WTC11 (cell line): ENCODE measurements around the gene ZBTB39.
"Not testable (repeated sequence)": the region's sequence is repeated elsewhere in the genome, so short reads cannot be mapped to it uniquely, and the experiment has no call there.

Experiments
- CTCF ChIP-seq: fragments of 200-600 bp; IDR thresholded peaks from 2 replicates; pipeline ENCODE4 v1.8.0; 2022; ENCODE audit warnings: antibody characterized with exemption
- NFATC4 ChIP-seq: fragments of 250-450 bp; sonication (Bioruptor Pico); IDR thresholded peaks from 2 replicates; pipeline ENCODE4 v1.9.0; 2021; ENCODE audit warnings: mild to moderate bottlenecking
- TEAD4 ChIP-seq: sonication (generic); formaldehyde crosslinking; IDR thresholded peaks from 2 replicates; pipeline ENCODE4 v1.8.0; 2022; ENCODE audit warnings: mild to moderate bottlenecking, missing genetic modification reagents
- TP53 ChIP-seq: sonication (generic); formaldehyde crosslinking; IDR thresholded peaks from 2 replicates; pipeline ENCODE4 v1.8.1; 2023; ENCODE audit warnings: mild to moderate bottlenecking, missing genetic modification reagents
- ZNF232 ChIP-seq: sonication (generic); formaldehyde crosslinking; IDR thresholded peaks from 2 replicates; pipeline ENCODE4 v1.8.0; 2022; ENCODE audit warnings: mild to moderate bottlenecking, missing genetic modification reagents
- TF ChIP-seq, protein P1 (sequence below): sonication (generic); formaldehyde crosslinking; IDR thresholded peaks from 2 replicates; pipeline ENCODE4 v1.8.0; 2023; ENCODE audit warnings: missing genetic modification reagents
- TF ChIP-seq, protein P2 (sequence below): sonication (generic); formaldehyde crosslinking; conservative IDR thresholded peaks from 2 replicates; pipeline ENCODE4 v1.8.1; 2022; ENCODE audit warnings: mild to moderate bottlenecking, missing genetic modification reagents
- TF ChIP-seq, protein P3 (sequence below): sonication (generic); formaldehyde crosslinking; IDR thresholded peaks from 2 replicates; pipeline ENCODE4 v1.8.1; 2022; ENCODE audit warnings: low read depth, missing genetic modification reagents, borderline replicate concordance
- TF ChIP-seq, protein P4 (sequence below): sonication (generic); formaldehyde crosslinking; IDR thresholded peaks from 2 replicates; pipeline ENCODE4 v1.8.0; 2022; ENCODE audit warnings: mild to moderate bottlenecking, missing genetic modification reagents

DNA sequence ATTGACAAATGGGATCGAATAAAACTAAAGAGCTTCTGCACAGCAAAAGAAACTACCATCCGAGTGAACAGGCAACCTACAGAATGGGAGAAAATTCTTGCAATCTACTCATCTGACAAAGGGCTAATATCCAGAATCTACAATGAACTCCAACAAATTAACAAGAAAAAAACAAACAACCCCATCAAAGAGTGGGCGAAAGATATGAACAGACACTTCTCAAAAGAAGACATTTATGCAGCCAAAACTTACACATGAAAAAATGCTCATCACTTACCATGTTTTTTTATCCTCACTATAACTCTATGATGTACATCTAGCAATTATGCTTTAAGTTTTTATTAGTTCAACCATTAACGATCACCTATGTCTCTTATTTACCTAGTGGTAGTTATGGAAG lies 47.6 kb upstream of the ZBTB39 start:
- TF ChIP-seq, protein P1, sequence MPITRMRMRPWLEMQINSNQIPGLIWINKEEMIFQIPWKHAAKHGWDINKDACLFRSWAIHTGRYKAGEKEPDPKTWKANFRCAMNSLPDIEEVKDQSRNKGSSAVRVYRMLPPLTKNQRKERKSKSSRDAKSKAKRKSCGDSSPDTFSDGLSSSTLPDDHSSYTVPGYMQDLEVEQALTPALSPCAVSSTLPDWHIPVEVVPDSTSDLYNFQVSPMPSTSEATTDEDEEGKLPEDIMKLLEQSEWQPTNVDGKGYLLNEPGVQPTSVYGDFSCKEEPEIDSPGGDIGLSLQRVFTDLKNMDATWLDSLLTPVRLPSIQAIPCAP (CRISPR knock-in tag) = not testable (repeated sequence)
- TF ChIP-seq CTCF; TEAD4; NFATC4 (CRISPR knock-in tag); TP53 (CRISPR knock-in tag); ZNF232 (CRISPR knock-in tag): not testable (repeated sequence)
- TF ChIP-seq, protein P2, sequence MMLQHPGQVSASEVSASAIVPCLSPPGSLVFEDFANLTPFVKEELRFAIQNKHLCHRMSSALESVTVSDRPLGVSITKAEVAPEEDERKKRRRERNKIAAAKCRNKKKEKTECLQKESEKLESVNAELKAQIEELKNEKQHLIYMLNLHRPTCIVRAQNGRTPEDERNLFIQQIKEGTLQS = not testable (repeated sequence)
- TF ChIP-seq, protein P3, sequence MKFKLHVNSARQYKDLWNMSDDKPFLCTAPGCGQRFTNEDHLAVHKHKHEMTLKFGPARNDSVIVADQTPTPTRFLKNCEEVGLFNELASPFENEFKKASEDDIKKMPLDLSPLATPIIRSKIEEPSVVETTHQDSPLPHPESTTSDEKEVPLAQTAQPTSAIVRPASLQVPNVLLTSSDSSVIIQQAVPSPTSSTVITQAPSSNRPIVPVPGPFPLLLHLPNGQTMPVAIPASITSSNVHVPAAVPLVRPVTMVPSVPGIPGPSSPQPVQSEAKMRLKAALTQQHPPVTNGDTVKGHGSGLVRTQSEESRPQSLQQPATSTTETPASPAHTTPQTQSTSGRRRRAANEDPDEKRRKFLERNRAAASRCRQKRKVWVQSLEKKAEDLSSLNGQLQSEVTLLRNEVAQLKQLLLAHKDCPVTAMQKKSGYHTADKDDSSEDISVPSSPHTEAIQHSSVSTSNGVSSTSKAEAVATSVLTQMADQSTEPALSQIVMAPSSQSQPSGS (CRISPR knock-in tag) = not testable (repeated sequence)
- TF ChIP-seq, protein P4, sequence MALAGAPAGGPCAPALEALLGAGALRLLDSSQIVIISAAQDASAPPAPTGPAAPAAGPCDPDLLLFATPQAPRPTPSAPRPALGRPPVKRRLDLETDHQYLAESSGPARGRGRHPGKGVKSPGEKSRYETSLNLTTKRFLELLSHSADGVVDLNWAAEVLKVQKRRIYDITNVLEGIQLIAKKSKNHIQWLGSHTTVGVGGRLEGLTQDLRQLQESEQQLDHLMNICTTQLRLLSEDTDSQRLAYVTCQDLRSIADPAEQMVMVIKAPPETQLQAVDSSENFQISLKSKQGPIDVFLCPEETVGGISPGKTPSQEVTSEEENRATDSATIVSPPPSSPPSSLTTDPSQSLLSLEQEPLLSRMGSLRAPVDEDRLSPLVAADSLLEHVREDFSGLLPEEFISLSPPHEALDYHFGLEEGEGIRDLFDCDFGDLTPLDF (CRISPR knock-in tag) = not testable (repeated sequence)
